ENCODE measurements around the gene FAAP100. TPM values are rescaled to one million over a fixed set of nuclear protein-coding genes. Genes with fewer than 3 reads are reported as not detected.

Gene FAAP100
- total RNA-seq, 1 donor from 2014 or later = 24.2 TPM

- no peak for DNase-seq
These were observed 42.0 kb downstream of the FAAP100 start for GRCh38 chr17:81509972-81510784.

GRCh38 chr17:81509207-81509971, 42.8 kb downstream of the FAAP100 start:
- no peak for DNase-seq

GRCh38 chr17:81508639-81509206, 43.4 kb downstream of the FAAP100 start:
- no peak for DNase-seq

- no peak for DNase-seq
These were observed 48.5 kb downstream of the FAAP100 start for GRCh38 chr17:81503619-81504018.

GRCh38 chr17:81502471-81503017, 49.6 kb downstream of the FAAP100 start:
- no peak for DNase-seq

GRCh38 chr17:81500047-81500446, 52.1 kb downstream of the FAAP100 start:
- no peak for DNase-seq

- DNase-seq = no peak
These were observed 52.6 kb downstream of the FAAP100 start for GRCh38 chr17:81499601-81499970.

GRCh38 chr17:81498953-81499600, 53.1 kb downstream of the FAAP100 start:
- DNase-seq = no peak

- peak; percentile 67 for DNase-seq
These were observed 57.4 kb downstream of the FAAP100 start for GRCh38 chr17:81494626-81495377.

- DNase-seq = no peak
These were observed 58.7 kb downstream of the FAAP100 start for GRCh38 chr17:81493198-81494038.

GRCh38 chr17:81492706-81493105, 59.4 kb downstream of the FAAP100 start:
- no peak for DNase-seq

- no peak for DNase-seq
These were observed 60.0 kb downstream of the FAAP100 start for GRCh38 chr17:81492202-81492601.

- no peak for DNase-seq
These were observed 60.4 kb downstream of the FAAP100 start for GRCh38 chr17:81491761-81492160.

GRCh38 chr17:81491181-81491581, 61.0 kb downstream of the FAAP100 start:
- no peak for DNase-seq

GRCh38 chr17:81489998-81490992, 61.9 kb downstream of the FAAP100 start:
- no peak for DNase-seq

Data from occipital lobe (tissue), 2 donors.